Measurements from ENCODE around the gene PTPN14.
A peak's percentile ranks its signal among the peaks of the same experiment; 100 is the strongest.

The PTPN14 gene

GRCh38 chr1:214439352-214440119, 111.9 kb downstream of the PTPN14 start (continued):
- TF ChIP-seq ZNF341 (tag by site-specific recombination; IDR thresholded peaks at IDR 0.05; ENCODE audit: low read depth) (peak; percentile 44; the same call in 1 of the 2 replicates), PRDM6 (tag by site-specific recombination; IDR thresholded peaks at IDR 0.05) (peak; percentile 94), ZNF404 (tag by site-specific recombination; IDR thresholded peaks at IDR 0.05) (no peak), ZNF174 (tag by site-specific recombination; IDR thresholded peaks at IDR 0.05) (no peak), ZFP69B (tag by site-specific recombination; IDR thresholded peaks at IDR 0.05) (peak; percentile 82; the same call in 1 of the 2 replicates), ZNF544 (tag by site-specific recombination; IDR thresholded peaks at IDR 0.05) (no peak), PRDM10 (tag by site-specific recombination; IDR thresholded peaks at IDR 0.05) (peak; percentile 64; the same call in 1 of the 2 replicates), GLI2 (tag by site-specific recombination; IDR thresholded peaks at IDR 0.05; ENCODE audit: borderline replicate concordance, low read depth) (peak; percentile 86), ZNF777 (tag by site-specific recombination; IDR thresholded peaks at IDR 0.05; ENCODE audit: borderline replicate concordance) (no peak), ZNF530 (tag by site-specific recombination; IDR thresholded peaks at IDR 0.05; ENCODE audit: low read depth) (no peak), ATF2 (tag by site-specific recombination; IDR thresholded peaks at IDR 0.05; ENCODE audit: low read depth) (peak; percentile 90), ZNF366 (tag by site-specific recombination; conservative IDR thresholded peaks at IDR 0.05) (peak; percentile 98), ZNF391 (tag by site-specific recombination; IDR thresholded peaks at IDR 0.05; ENCODE audit: borderline replicate concordance, low read depth) (peak; percentile 97), BCL11A (tag by site-specific recombination; IDR thresholded peaks at IDR 0.05; ENCODE audit: low read depth) (peak; percentile 95; the same call in 1 of the 2 replicates), ZNF692 (tag by site-specific recombination; IDR thresholded peaks at IDR 0.05) (no peak; the same call in none of the 2 replicates), ZBTB44 (tag by site-specific recombination; IDR thresholded peaks at IDR 0.05) (peak; percentile 81), ZNF121 (tag by site-specific recombination; IDR thresholded peaks at IDR 0.05) (peak; percentile 45; the same call in 1 of the 2 replicates), ZBTB21 (tag by site-specific recombination; IDR thresholded peaks at IDR 0.05) (peak; percentile 90), ZNF768 (tag by site-specific recombination; IDR thresholded peaks at IDR 0.05) (no peak), KLF7 (tag by site-specific recombination; IDR thresholded peaks at IDR 0.05; ENCODE audit: borderline replicate concordance) (no peak; the same call in 1 of the 2 replicates), PRDM1 (tag by site-specific recombination; IDR thresholded peaks at IDR 0.05) (peak; percentile 99), ZIC2 (tag by site-specific recombination; IDR thresholded peaks at IDR 0.05) (peak; percentile 20; the same call in 1 of the 2 replicates), HOXD13 (CRISPR knock-in tag; IDR thresholded peaks at IDR 0.05; ENCODE audit: borderline replicate concordance) (peak; percentile 38; the same call in 1 of the 2 replicates), ZNF335 (tag by site-specific recombination; conservative IDR thresholded peaks at IDR 0.05) (peak; percentile 78), ZNF701 (tag by site-specific recombination; IDR thresholded peaks at IDR 0.05) (no peak), ZNF561 (tag by site-specific recombination; IDR thresholded peaks at IDR 0.05; ENCODE audit: borderline replicate concordance) (peak; percentile 97)

Measured in HEK293 (cell line).